ENCODE results near the gene MERTK.
A peak's percentile ranks its signal among the peaks of the same experiment; 100 is the strongest.
"Not testable (repeated sequence)": the region's sequence is repeated elsewhere in the genome, so short reads cannot be mapped to it uniquely, and the experiment has no call there.

The MERTK gene

DNA sequence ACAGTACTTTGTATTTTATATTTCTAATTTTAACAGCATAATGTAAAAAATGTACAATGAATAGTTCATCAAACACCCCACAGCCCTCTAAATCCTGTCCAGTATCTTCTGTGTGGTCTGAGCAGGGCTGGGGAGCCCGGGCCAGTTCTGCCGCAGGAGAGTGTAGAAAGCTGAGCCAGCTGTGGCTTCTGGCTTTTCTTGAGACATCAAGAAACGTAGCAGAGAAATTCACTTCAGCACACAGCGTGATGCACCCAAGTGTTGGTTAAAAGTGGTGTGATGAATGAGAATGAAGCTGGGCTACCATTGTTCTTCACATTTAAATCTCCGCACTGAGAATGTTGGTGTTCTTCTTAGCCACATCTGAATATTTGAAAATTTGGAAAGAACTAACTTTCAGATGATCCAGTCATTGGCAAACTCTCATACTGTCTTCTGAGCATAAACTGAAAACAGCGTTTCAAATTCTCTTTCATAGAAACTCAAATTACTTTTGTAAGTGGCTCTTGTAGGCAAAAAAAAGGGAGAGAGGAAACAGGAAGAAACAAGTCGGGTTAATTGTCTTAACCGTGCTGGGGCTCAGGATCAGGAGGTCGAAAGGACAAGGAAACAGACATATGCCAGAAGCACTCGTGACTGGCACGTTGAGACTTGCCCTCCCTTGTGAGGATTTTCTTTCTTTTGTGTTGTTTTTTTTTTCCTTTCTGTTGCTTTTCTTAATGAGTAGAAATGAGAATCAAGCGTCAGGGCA, 133.2 kb downstream of the MERTK start:
- FAIRE-seq = no peak
- DNase-seq (ENCODE audit: extremely low spot score, insufficient read length, low read depth) = no peak

DNA sequence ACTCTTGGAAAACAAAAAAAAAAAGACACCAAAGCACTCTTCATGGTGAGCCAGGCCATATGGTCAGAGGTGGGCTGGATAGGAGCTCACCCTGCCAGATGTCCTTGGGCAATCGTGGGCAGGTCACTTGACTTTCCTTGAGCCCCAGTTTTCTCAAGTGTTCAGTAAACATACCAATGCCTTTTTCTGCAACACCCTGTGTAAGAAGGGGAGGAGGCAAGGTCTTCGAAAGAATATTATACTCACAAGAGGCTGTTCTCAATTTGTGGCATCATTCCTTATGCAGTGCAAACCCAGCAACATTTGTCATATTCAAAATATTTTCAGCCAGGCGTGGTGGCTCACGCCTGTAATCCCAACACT, 133.8 kb downstream of the MERTK start:
- FAIRE-seq = no peak
- no peak for DNase-seq (ENCODE audit: extremely low spot score, insufficient read length, low read depth)

DNA sequence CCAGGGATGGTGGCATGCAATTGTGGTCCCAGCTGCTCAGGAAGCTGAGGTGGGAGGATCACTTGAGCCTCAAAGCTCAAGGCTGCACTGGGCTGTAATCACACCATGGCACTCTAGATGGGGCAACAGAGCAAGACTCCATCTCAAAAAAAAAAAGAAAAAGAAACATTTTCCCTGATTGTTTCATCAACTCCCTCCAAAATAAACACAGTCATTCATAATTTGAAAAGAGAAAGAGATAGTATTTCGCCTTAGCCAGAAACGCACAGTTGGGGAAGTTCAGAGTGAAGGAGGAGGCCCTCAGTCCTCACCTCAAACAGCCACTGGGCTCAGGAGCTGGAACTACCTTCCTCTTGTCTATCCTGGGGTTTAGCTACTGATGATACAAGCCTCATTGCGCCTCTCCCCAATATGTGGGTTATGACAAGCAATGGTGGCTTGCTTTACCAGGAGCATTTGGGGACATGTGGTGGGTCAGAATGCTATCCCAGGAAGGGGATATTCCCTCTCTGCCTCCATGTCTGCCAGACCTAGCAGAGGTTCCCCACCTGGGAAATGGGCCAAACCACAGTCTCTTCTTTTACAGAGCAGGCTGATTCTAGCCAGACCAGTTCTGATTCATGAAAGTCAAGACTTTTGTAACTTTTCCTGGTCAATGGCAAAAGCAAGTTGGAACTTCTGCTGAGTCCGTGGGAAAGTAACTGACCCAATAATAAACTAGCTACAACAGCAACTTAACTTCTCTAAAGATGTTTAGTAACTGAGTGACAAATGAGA, 134.5 kb downstream of the MERTK start:
- FAIRE-seq = no peak
- DNase-seq (ENCODE audit: extremely low spot score, insufficient read length, low read depth) = no peak

- no peak for FAIRE-seq
- DNase-seq (ENCODE audit: extremely low spot score, insufficient read length, low read depth) = no peak
Observed at GRCh38 chr2:112033600-112033999, 135.2 kb downstream of the MERTK start.

- DNase-seq (ENCODE audit: extremely low spot score, insufficient read length, low read depth) (no peak), FAIRE-seq (no peak)
Observed at GRCh38 chr2:112034924-112035323, 136.5 kb downstream of the MERTK start.

DNA sequence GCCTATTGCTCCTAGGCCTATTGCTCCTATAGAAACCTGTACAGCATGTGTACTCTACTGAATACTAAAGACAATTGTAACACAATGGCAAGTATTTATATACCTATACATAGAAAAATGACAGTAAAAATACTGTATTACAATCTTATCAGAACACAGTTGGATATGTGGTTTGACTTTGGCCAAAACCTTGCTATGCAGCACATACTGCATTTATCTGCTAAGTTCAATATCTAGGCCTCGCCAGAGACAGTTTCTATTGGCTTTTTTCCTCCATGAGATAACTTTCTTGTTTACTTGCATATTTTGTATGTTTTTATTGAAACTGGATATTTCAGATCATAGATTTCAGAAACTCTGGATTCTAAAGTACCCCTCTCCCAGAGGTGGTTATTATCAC, 137.4 kb downstream of the MERTK start:
- DNase-seq (ENCODE audit: extremely low spot score, insufficient read length, low read depth) (no peak), FAIRE-seq (no peak)

- not testable (repeated sequence) for FAIRE-seq; DNase-seq (ENCODE audit: extremely low spot score, insufficient read length, low read depth)
Observed at GRCh38 chr2:112039556-112039955, 141.1 kb downstream of the MERTK start.

GRCh38 chr2:112040066-112040465, 141.7 kb downstream of the MERTK start:
- not testable (repeated sequence) for DNase-seq (ENCODE audit: extremely low spot score, insufficient read length, low read depth); FAIRE-seq

- not testable (repeated sequence) for FAIRE-seq; DNase-seq (ENCODE audit: extremely low spot score, insufficient read length, low read depth)
Observed at GRCh38 chr2:112041460-112041859, 143.1 kb downstream of the MERTK start.

- DNase-seq (ENCODE audit: extremely low spot score, insufficient read length, low read depth) (no peak), FAIRE-seq (no peak)
Observed at GRCh38 chr2:112045446-112046014, 147.1 kb downstream of the MERTK start.

DNA sequence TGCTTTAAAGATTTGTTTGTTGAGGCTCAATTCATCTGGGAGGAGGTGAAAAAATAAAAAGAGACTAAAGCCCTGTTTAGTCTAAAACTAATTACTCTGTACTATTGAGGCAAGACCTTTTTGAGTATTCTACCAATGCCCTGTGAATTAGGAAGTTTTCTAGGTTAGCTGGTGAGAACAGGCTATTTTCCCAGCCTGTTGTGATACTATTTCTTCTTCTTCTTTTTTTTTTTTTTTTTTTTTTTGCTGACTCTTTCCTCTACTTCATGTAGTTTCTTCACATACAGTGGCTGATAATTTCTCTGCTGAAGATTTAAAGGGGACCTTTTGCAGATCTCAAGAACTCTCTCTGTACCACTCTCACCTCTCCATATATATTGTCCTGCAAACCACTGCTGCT, 147.8 kb downstream of the MERTK start:
- DNase-seq (ENCODE audit: extremely low spot score, insufficient read length, low read depth) = no peak

DNA sequence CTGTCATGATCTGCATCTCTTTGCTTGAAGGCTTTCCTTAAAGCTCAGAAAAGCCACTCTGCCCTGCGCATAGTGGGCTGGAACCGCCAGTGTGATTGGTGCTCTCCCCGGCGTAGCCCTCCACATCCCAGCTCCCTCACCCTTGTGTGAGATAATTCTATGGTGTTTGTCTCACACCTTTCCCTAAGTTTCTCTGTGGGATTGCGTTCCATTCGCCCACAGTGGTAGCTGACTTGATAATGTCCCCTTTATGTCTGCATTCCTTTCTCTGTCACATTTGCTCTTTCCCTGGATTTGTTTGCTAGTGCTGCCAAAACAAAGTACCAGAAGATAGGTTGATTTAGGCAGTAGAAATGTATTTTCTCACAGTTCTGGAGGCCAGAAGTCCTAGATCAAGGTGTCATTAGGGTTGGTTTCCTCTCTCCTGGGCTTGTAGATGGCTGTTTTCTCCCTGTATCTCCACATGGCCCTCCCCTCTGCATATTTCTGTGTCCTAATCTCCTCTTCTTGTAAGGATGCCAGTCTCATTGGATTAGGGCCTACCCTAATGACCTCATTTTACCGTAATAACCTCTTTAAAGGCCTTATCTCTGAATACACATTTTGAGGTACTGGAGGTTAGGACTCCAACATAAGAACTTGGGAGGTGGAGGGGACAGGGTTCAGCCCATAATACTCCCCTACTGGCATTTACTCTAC, 149.3 kb downstream of the MERTK start:
- DNase-seq (ENCODE audit: extremely low spot score, insufficient read length, low read depth) (no peak), FAIRE-seq (no peak)

More for the DNA sequence above, 147.8 kb downstream of the MERTK start:
- no peak for FAIRE-seq

- DNase-seq (ENCODE audit: extremely low spot score, insufficient read length, low read depth) = no peak
- FAIRE-seq = no peak
Observed at GRCh38 chr2:112048236-112048592, 149.8 kb downstream of the MERTK start.

DNA sequence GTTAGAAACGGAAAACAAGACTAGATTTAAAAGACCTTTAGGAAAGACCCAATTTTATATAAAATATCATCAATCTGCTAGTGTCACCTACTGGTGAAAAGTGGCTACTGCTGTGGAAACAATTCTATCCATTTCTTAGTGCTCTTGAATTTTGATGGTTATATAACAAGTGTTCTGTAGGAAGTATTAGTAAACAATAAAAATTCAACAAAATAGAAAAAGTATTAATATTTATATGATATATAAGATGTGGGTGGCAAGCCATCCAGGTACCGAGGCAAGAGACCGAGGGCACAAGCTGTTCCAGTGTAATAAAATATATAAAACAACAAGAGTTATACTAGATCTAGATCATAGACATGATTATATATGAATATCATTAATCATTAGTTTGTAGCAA, 150.5 kb downstream of the MERTK start:
- FAIRE-seq = no peak
- peak; percentile 5 for DNase-seq (ENCODE audit: extremely low spot score, insufficient read length, low read depth)

GRCh38 chr2:112050316-112050715, 151.9 kb downstream of the MERTK start:
- DNase-seq (ENCODE audit: extremely low spot score, insufficient read length, low read depth) = no peak
- FAIRE-seq = no peak

DNA sequence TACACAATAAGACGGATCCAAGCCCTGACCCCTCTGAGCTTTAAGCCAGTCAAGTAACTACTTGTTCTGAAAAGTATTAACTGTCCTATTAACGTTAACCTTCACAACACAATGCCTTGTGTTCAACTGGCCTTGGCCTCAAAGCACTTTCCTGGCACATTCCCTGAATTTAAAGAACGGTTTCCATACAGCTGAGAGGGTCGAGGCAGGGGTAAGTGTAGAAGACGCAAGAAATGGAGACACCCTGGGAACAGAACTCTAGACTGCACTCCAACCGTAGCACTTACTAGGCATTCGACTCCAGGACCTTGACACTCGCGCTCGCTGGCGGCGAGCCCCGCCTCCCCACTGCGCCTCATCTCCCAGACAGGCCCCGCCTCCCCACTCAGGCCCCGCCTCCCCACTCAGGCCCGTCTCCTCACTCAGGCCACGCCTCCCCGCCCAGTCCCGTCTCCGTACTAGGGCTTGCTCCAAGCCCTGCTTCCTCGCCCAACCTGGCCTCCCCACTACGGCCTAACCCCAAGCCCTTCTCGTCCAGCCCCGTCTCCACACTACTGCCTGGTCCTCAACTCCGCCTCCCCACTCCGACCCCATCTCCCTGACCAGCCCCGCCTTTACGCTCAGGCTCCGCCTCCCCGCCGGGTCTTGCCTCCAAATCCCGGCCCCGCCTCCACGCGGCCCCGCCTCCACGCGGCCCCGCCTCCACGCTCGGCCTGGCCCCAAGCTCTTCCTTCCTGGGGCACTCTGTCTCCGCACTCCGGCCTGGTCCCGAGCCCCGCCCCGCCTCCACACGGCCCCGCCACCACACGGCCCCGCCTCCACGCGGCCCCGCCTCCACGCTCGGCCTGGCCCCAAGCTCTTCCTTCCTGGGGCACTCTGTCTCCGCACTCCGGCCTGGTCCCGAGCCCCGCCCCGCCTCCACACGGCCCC, 155.8 kb downstream of the MERTK start:
- FAIRE-seq (no peak), DNase-seq (ENCODE audit: extremely low spot score, insufficient read length, low read depth) (peak; percentile 65)

DNA sequence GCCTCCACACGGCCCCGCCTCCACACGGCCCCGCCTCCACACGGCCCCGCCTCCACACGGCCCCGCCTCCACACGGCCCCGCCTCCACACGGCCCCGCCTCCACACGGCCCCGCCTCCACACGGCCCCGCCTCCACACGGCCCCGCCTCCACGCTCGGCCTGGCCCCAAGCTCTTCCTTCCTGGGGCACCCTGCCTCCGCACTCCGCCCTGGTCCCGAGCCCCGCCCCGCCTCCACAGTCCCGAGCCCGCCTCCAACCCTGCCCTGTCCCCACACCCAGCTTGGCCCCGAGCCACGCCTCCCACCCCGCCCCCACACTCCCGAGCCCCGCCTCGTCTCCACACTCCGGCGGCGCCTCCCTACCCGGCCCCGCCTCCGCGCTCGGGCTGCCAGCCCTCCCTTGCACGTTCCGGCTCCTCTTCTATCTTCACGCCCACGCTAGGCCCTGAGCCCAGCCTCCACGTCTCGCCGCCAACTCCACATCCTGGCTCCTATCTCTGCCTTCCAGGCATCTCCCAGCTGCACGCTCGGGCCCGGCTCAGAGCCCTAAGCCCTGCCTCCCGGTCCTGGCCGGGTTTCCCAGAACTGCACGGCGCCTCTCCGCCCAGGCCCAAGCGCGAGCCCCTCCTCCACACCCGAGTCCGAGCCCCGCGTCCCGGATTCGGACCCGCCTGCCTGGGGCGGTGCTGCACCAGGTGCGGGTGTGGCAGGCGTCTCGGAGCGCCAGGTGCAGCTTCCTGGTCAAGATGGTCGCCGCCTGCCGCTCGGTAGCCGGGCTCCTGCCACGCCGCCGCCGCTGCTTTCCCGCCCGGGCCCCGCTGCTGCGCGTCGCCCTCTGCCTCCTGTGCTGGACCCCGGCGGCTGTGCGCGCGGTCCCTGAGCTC, 156.7 kb downstream of the MERTK start, which contains the start of gene TMEM87B:
TMEM87B (plus strand) TSS at position 423 of the 883 bp plus-strand sequence; CDS start at position 746, 323 bp downstream.
- peak; percentile 91 for FAIRE-seq

More for the DNA sequence above, 156.7 kb downstream of the MERTK start, which contains the start of gene TMEM87B:
- peak; percentile 82 for DNase-seq (ENCODE audit: extremely low spot score, insufficient read length, low read depth)

Data from GM18507 (cell line).